ENCODE data around the gene RAE1. TPM values are rescaled to one million over a fixed set of nuclear protein-coding genes. Genes with fewer than 3 reads are reported as not detected.

Gene RAE1
- total and polyA plus RNA-seq, 2 experiments from 2014 or later, result 35.8 to 43.3 TPM

DNA sequence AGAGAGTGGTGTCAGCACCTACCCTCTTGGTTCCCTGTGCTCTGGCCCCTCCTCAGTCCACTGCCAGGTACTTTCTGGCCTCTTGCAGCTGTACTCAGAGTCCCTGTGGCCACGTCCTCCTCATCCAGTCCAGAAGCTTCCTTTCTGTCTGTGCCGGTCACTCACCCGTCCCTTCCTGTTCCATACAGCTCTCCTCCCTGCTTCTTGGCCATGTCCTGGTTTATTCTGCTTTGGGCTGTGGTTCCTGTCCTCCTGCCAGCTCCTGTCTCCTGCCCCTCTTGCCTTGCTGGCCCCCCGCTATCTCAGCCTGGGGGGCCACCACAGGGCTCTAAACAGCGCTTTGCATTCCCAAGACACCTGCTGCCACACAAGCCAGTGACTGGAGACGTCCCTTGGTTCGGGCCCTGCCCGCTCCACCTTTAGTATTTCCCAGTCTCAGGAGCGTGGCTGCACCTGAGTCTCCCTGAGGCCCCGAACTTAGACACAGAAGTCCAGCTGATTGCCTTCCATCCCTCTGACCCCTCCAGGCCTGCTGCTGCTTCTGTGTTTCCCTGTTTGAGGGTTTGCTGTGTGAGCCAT is 24.7 kb downstream of the RAE1 start:
- no peak for DNase-seq (ENCODE audit: low spot score)
- Histone ChIP-seq H3K4me2 (no peak overlapping the region), H4K20me1 (ENCODE audit: insufficient read depth, poor library complexity, severe bottlenecking) (no peaks in the 10 kb centered on the region), H3K4me3 (no peak overlapping the region), H3K79me2 (no peaks in the 10 kb centered on the region), H3K27me3 (no peaks in the 10 kb centered on the region), H2AFZ (no peak overlapping the region), H3K4me1 (ENCODE audit: insufficient read depth) (no peaks in the 10 kb centered on the region), H3K27ac (no peak overlapping the region), H3K36me3 (replicated peaks; ENCODE audit: insufficient read depth, low read depth) (no peaks in the 10 kb centered on the region), H3K9me3 (ENCODE audit: low read depth) (no peaks in the 10 kb centered on the region), H3K9me2 (replicated peaks; ENCODE audit: insufficient read depth) (no peaks in the 10 kb centered on the region)
- 96% methylated on average over 10 of the region's 10 CpGs for WGBS (ENCODE audit: low lambda C conversion rate, missing lambda C conversion rate)
- TF ChIP-seq EZH2 (IDR thresholded peaks at IDR 0.05; ENCODE audit: borderline replicate concordance) (no peak), EZH2phosphoT487 (IDR thresholded peaks at IDR 0.05; ENCODE audit: low read depth, severe bottlenecking, unreplicated experiment) (no peak)
- TF ChIP-seq, protein P1, sequence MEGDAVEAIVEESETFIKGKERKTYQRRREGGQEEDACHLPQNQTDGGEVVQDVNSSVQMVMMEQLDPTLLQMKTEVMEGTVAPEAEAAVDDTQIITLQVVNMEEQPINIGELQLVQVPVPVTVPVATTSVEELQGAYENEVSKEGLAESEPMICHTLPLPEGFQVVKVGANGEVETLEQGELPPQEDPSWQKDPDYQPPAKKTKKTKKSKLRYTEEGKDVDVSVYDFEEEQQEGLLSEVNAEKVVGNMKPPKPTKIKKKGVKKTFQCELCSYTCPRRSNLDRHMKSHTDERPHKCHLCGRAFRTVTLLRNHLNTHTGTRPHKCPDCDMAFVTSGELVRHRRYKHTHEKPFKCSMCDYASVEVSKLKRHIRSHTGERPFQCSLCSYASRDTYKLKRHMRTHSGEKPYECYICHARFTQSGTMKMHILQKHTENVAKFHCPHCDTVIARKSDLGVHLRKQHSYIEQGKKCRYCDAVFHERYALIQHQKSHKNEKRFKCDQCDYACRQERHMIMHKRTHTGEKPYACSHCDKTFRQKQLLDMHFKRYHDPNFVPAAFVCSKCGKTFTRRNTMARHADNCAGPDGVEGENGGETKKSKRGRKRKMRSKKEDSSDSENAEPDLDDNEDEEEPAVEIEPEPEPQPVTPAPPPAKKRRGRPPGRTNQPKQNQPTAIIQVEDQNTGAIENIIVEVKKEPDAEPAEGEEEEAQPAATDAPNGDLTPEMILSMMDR (IDR thresholded peaks at IDR 0.05; ENCODE audit: poor library complexity), result no peak

DNA sequence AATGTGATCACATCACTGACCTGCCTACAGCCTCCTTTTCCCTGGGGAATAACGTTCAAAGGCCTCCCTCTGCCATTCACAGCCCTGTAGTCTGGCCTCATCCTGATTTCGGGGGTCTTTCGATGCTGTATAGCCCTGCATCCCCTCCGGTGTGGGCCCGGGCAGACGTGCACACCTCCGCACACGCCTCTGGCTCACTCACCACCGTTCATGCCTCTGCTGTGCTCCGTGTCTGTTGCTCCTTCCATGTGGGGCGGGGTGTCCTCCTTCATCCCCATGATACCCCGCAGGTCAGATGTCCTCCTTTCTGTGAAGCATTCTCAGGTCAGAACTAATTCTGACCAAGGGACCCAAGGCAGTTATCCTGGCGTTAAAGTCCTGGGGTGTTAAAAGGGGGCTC is 26.3 kb downstream of the RAE1 start:
- H2AFZ ChIP-seq, result no peak overlapping the region
- no peak overlapping the region for H3K4me2 ChIP-seq
- no peaks in the 10 kb centered on the region for H3K4me1 ChIP-seq (ENCODE audit: insufficient read depth)
- H3K9me2 ChIP-seq (replicated peaks; ENCODE audit: insufficient read depth), result no peaks in the 10 kb centered on the region
- no peak overlapping the region for H3K27ac ChIP-seq
- DNase-seq (ENCODE audit: low spot score), result no peak
- H4K20me1 ChIP-seq (ENCODE audit: insufficient read depth, poor library complexity, severe bottlenecking), result no peaks in the 10 kb centered on the region
- no peaks in the 10 kb centered on the region for H3K27me3 ChIP-seq
- no peak overlapping the region for H3K4me3 ChIP-seq
- H3K36me3 ChIP-seq (replicated peaks; ENCODE audit: insufficient read depth, low read depth), result no peaks in the 10 kb centered on the region
- H3K79me2 ChIP-seq, result no peaks in the 10 kb centered on the region
- TF ChIP-seq EZH2phosphoT487 (IDR thresholded peaks at IDR 0.05; ENCODE audit: low read depth, severe bottlenecking, unreplicated experiment) (no peak), EZH2 (IDR thresholded peaks at IDR 0.05; ENCODE audit: borderline replicate concordance) (no peak)
- TF ChIP-seq, protein P1 (IDR thresholded peaks at IDR 0.05; ENCODE audit: poor library complexity), result no peak
- 98% methylated on average over 13 of the region's 13 CpGs for WGBS (ENCODE audit: low lambda C conversion rate, missing lambda C conversion rate)
- H3K9me3 ChIP-seq (ENCODE audit: low read depth), result no peaks in the 10 kb centered on the region

DNA sequence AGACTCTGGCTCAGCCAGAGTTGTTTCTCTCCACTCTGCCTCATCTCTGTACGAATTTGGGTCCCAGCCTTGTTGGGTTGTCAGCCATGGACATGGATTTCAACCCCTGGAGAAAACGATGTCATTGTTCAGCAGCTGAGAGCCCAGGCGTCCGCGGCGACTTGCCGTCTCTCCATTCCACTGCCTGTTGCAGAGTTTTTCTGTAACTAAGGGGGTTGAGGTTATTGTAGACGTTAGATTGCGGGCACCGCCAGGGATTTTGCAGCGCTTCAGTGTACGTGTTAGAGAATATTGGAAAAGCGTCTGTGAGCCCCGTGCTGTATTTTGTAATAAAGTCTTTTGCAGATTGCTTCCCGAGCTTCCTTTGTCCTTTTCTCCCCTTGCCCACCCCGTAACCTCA is 27.1 kb downstream of the RAE1 start:
- H3K27ac ChIP-seq, result no peak overlapping the region
- H3K36me3 ChIP-seq (replicated peaks; ENCODE audit: insufficient read depth, low read depth), result no peaks in the 10 kb centered on the region
- WGBS (ENCODE audit: low lambda C conversion rate, missing lambda C conversion rate), result 93% methylated on average over 16 of the region's 16 CpGs
- no peak overlapping the region for H3K4me3 ChIP-seq
- no peak overlapping the region for H3K4me2 ChIP-seq
- H4K20me1 ChIP-seq (ENCODE audit: insufficient read depth, poor library complexity, severe bottlenecking), result no peaks in the 10 kb centered on the region
- no peak overlapping the region for H2AFZ ChIP-seq
- TF ChIP-seq EZH2 (IDR thresholded peaks at IDR 0.05; ENCODE audit: borderline replicate concordance) (no peak), EZH2phosphoT487 (IDR thresholded peaks at IDR 0.05; ENCODE audit: low read depth, severe bottlenecking, unreplicated experiment) (no peak)
- TF ChIP-seq, protein P1 (IDR thresholded peaks at IDR 0.05; ENCODE audit: poor library complexity), result no peak
- no peaks in the 10 kb centered on the region for H3K9me3 ChIP-seq (ENCODE audit: low read depth)
- no peaks in the 10 kb centered on the region for H3K27me3 ChIP-seq
- no peaks in the 10 kb centered on the region for H3K4me1 ChIP-seq (ENCODE audit: insufficient read depth)
- H3K9me2 ChIP-seq (replicated peaks; ENCODE audit: insufficient read depth), result no peaks in the 10 kb centered on the region
- H3K79me2 ChIP-seq, result no peaks in the 10 kb centered on the region
- no peak for DNase-seq (ENCODE audit: low spot score)
